GM12891 (cell line): Measurements from ENCODE around the gene ACSF3.

Experiments used
- PAX5 ChIP-seq: IDR thresholded peaks from 2 replicates; pipeline ENCODE4 v1.6.1; 2011; ENCODE audit warnings: low read length, moderate library complexity, mild to moderate bottlenecking; ENCODE audit not compliant: insufficient read depth, severe bottlenecking
- POLR2A ChIP-seq: IDR thresholded peaks from 2 replicates; pipeline ENCODE4 v1.6.1; 2011; ENCODE audit warnings: low read depth, low read length, control low read depth
- POLR2AphosphoS5 ChIP-seq: IDR thresholded peaks from 2 replicates; pipeline ENCODE4 v1.6.1; 2011; ENCODE audit warnings: low read depth, low read length, control low read depth
- POU2F2 ChIP-seq: IDR thresholded peaks from 2 replicates; pipeline ENCODE4 v1.6.1; 2011; ENCODE audit warnings: low read depth, mild to moderate bottlenecking, control low read depth, low read length, moderate library complexity
- SPI1 ChIP-seq: IDR thresholded peaks from 2 replicates; pipeline ENCODE4 v1.6.1; 2011; ENCODE audit warnings: low read depth, low read length, control low read depth
- TAF1 ChIP-seq: IDR thresholded peaks from 2 replicates; pipeline ENCODE4 v1.6.1; 2011; ENCODE audit warnings: low read depth, low read length, control low read depth

- TF ChIP-seq POLR2AphosphoS5: no peak
- no peak for TF ChIP-seq POLR2A
- no peak for TF ChIP-seq TAF1
- no peak for TF ChIP-seq SPI1
- TF ChIP-seq POU2F2: no peak
- no peak for TF ChIP-seq PAX5
Observed at GRCh38 chr16:89087922-89088497, 5.6 kb upstream of the ACSF3 start.
